ENCODE results near the gene ACLY.
A peak's percentile ranks its signal among the peaks of the same experiment; 100 is the strongest.

Gene ACLY

DNA sequence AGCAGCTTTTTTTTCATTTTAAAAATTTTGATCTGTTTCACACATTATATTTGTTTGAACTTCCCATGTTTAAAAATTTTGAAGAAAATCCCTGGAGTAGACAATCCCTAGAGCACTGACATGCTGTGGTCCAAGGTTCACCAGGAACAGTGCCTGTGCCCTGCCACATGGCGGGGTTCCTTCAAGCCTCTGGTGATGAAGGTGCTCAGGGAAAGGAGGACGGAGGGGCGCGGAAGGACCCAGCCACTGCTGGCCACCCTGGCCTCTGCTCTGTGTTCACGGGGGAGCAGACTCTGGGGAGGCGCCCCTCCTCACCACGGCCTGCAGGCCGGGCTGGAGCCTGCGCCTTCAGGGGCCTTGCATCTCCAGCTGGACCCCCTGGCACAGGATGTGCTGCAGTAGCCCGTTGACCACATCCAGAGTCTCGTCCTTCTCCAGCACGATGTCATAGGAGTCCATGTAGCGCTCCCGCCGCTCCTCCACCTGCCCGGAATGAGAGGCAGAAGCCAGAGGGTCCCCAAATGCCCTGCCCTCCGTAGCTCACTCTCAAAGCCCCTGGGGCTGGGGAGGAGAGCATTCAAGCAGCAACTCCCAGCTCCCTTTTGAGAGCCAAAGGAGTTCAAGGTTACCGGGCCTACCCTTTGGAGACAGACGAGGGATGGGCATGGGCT lies 93.4 kb downstream of the ACLY start:
- no peaks in the 10 kb centered on the region for H3K27me3 Mint-ChIP-seq (ENCODE audit: low read depth, poor library complexity)
- H3K4me3 Mint-ChIP-seq, result no peak overlapping the region
- no peaks in the 10 kb centered on the region for H3K9me3 Mint-ChIP-seq
- peaks cover 44% of the 10 kb centered on the region for H3K4me1 Mint-ChIP-seq
- no peak for TF ChIP-seq CTCF (IDR thresholded peaks at IDR 0.05)
- H3K36me3 Mint-ChIP-seq (ENCODE audit: low read depth), result peaks cover 39% of the 10 kb centered on the region
- DNase-seq, result no peak
- peak overlapping the region; percentile 57 for H3K27ac Mint-ChIP-seq

- H3K36me3 Mint-ChIP-seq (ENCODE audit: low read depth), result peaks cover 29% of the 10 kb centered on the region
- no peak for TF ChIP-seq CTCF (IDR thresholded peaks at IDR 0.05)
These were observed 94.7 kb downstream of the ACLY start for GRCh38 chr17:41824086-41824485.

DNA sequence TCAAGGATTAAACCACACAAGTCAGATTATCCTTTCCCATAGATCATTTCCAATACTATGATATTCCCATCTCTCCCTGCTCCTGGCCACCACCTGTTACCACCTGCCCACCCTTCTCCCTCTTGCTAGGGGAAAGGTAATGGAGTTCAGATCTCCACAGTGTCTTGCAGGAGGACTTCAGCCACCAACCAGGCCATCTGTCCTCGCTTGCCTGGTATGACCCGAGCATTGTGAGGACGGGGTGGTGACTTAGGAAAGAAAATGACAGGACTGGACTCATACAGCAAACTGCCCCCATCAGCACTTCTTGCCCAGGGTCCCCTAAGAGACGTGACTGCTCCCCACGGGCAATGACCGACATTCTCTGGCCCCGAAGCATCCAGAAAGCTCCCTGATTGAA lies 95.2 kb downstream of the ACLY start:
- peak overlapping the region; percentile 39 for H3K27ac Mint-ChIP-seq
- H3K9me3 Mint-ChIP-seq, result no peaks in the 10 kb centered on the region
- no peak for TF ChIP-seq CTCF (IDR thresholded peaks at IDR 0.05)
- H3K4me1 Mint-ChIP-seq, result peaks cover 47% of the 10 kb centered on the region
- DNase-seq, result no peak
- H3K36me3 Mint-ChIP-seq (ENCODE audit: low read depth), result peaks cover 25% of the 10 kb centered on the region
- no peaks in the 10 kb centered on the region for H3K27me3 Mint-ChIP-seq (ENCODE audit: low read depth, poor library complexity)
- H3K4me3 Mint-ChIP-seq, result no peak overlapping the region

More at GRCh38 chr17:41824086-41824485, 94.7 kb downstream of the ACLY start:
- no peak for DNase-seq
- Mint-ChIP-seq H3K9me3 (no peaks in the 10 kb centered on the region), H3K4me3 (no peak overlapping the region), H3K27me3 (ENCODE audit: low read depth, poor library complexity) (no peaks in the 10 kb centered on the region), H3K27ac (no peak overlapping the region), H3K4me1 (peaks cover 50% of the 10 kb centered on the region)

- H3K27me3 Mint-ChIP-seq (ENCODE audit: low read depth, poor library complexity), result no peaks in the 10 kb centered on the region
- DNase-seq, result no peak
- no peak overlapping the region for H3K4me3 Mint-ChIP-seq
- TF ChIP-seq CTCF (IDR thresholded peaks at IDR 0.05), result no peak
- H3K4me1 Mint-ChIP-seq, result peaks cover 49% of the 10 kb centered on the region
- H3K27ac Mint-ChIP-seq, result peak overlapping the region; percentile 39
- peaks cover 27% of the 10 kb centered on the region for H3K36me3 Mint-ChIP-seq (ENCODE audit: low read depth)
- H3K9me3 Mint-ChIP-seq, result no peaks in the 10 kb centered on the region
These were observed 95.6 kb downstream of the ACLY start for GRCh38 chr17:41823141-41823524.

- TF ChIP-seq CTCF (IDR thresholded peaks at IDR 0.05), result no peak
- H3K27ac Mint-ChIP-seq, result peak overlapping the region; percentile 96
- H3K4me1 Mint-ChIP-seq, result peaks cover 49% of the 10 kb centered on the region
- no peak for DNase-seq
- peaks cover 26% of the 10 kb centered on the region for H3K36me3 Mint-ChIP-seq (ENCODE audit: low read depth)
- no peaks in the 10 kb centered on the region for H3K27me3 Mint-ChIP-seq (ENCODE audit: low read depth, poor library complexity)
- H3K4me3 Mint-ChIP-seq, result no peak overlapping the region
- H3K9me3 Mint-ChIP-seq, result no peaks in the 10 kb centered on the region
These were observed 96.3 kb downstream of the ACLY start for GRCh38 chr17:41822216-41823140.

Data from nephron progenitor cell (in vitro differentiated cells).